Liver (tissue), 9 donors: ENCODE measurements around the gene SLC12A3. TPM values are rescaled to one million over a fixed set of nuclear protein-coding genes. Genes with fewer than 3 reads are reported as not detected.

Experiments
- DNase-seq: peaks from one replicate; pipeline ENCODE4 v3.0.0-alpha.2; 2017; ENCODE audit warnings: low spot score
- H3K27ac ChIP-seq, 2 donors: one replicate each; pipeline ENCODE4 v1.7.0; 2013; ENCODE audit warnings: inconsistent platforms in 2 of 2, low read length in 2 of 2, control low read depth in 1 of 2, low read depth in 1 of 2, mild to moderate bottlenecking in 1 of 2
- H3K27me3 ChIP-seq, 4 donors: one replicate each; pipeline versions ENCODE4 v1.6.1 to v1.7.0; 2013; ENCODE audit warnings: low read length in 3 of 4, inconsistent platforms in 1 of 4, mild to moderate bottlenecking in 1 of 4, moderate library complexity in 1 of 4; ENCODE audit not compliant: control insufficient read depth in 4 of 4, insufficient read depth in 4 of 4
- H3K36me3 ChIP-seq, 4 donors: one replicate each; pipeline versions ENCODE4 v1.6.1 to v1.7.0; 2013; ENCODE audit warnings: low read length in 3 of 4, mild to moderate bottlenecking in 3 of 4, low read depth in 1 of 4, moderate library complexity in 1 of 4; ENCODE audit not compliant: control insufficient read depth in 4 of 4, insufficient read depth in 3 of 4
- H3K4me1 ChIP-seq, 4 donors: one replicate each; pipeline versions ENCODE4 v1.6.1 to v1.7.0; 2013; ENCODE audit warnings: low read length in 3 of 4, mild to moderate bottlenecking in 3 of 4, moderate library complexity in 1 of 4; ENCODE audit not compliant: control insufficient read depth in 4 of 4, insufficient read depth in 4 of 4
- H3K4me3 ChIP-seq, 3 donors: one replicate each; pipeline versions ENCODE4 v1.6.1 to v1.7.0; 2013; ENCODE audit warnings: low read length in 3 of 3, control low read depth in 1 of 3, low read depth in 1 of 3, mild to moderate bottlenecking in 1 of 3
- H3K9ac ChIP-seq, 2 donors: one replicate each; pipeline ENCODE4 v1.7.0; 2013; ENCODE audit warnings: low read length in 2 of 2, mild to moderate bottlenecking in 2 of 2, moderate library complexity in 2 of 2, control low read depth in 1 of 2, low read depth in 1 of 2
- H3K9me3 ChIP-seq, 4 donors: one replicate each; pipeline versions ENCODE4 v1.6.1 to v1.7.0; 2013; ENCODE audit warnings: low read length in 3 of 4; ENCODE audit not compliant: control insufficient read depth in 4 of 4
- ATF3 ChIP-seq: IDR thresholded peaks from 2 replicates; pipeline ENCODE4 v1.6.1; 2016; ENCODE audit warnings: antibody characterized with exemption
- FOXA1 ChIP-seq: IDR thresholded peaks from 2 replicates; pipeline ENCODE4 v1.6.1; 2016; ENCODE audit warnings: antibody characterized with exemption
- FOXA2 ChIP-seq: IDR thresholded peaks from 2 replicates; pipeline ENCODE4 v1.6.1; 2016; ENCODE audit warnings: antibody characterized with exemption
- GABPA ChIP-seq, 2 donors: IDR thresholded peaks in 1 of 2; conservative IDR thresholded peaks in 1 of 2; 2 replicates each; pipeline ENCODE4 v1.6.1; 2016; ENCODE audit warnings: antibody characterized with exemption in 2 of 2, mild to moderate bottlenecking in 1 of 2, moderate library complexity in 1 of 2
- HNF4A ChIP-seq, 2 donors: conservative IDR thresholded peaks; 2 replicates each; pipeline ENCODE4 v1.6.1; 2016; ENCODE audit warnings: antibody characterized with exemption in 2 of 2, mild to moderate bottlenecking in 2 of 2
- JUND ChIP-seq, 2 donors: IDR thresholded peaks; 2 replicates each; pipeline ENCODE4 v1.6.1; 2016; ENCODE audit warnings: antibody characterized with exemption in 2 of 2
- RAD21 ChIP-seq, 2 donors: IDR thresholded peaks; 2 replicates each; pipeline ENCODE4 v1.6.1; 2016; ENCODE audit warnings: antibody characterized with exemption in 2 of 2, mild to moderate bottlenecking in 2 of 2
- RXRA ChIP-seq, 2 donors: IDR thresholded peaks; 2 replicates each; pipeline ENCODE4 v1.6.1; 2017 to 2018; ENCODE audit warnings: antibody characterized with exemption in 2 of 2, mild to moderate bottlenecking in 1 of 2
- SP1 ChIP-seq: IDR thresholded peaks from 2 replicates; pipeline ENCODE4 v1.6.1; 2018; ENCODE audit warnings: antibody characterized with exemption, mild to moderate bottlenecking
- TAF1 ChIP-seq: conservative IDR thresholded peaks from 2 replicates; pipeline ENCODE4 v1.6.1; 2016; ENCODE audit warnings: antibody characterized with exemption, mild to moderate bottlenecking
- YY1 ChIP-seq: IDR thresholded peaks from 2 replicates; pipeline ENCODE4 v1.6.1; 2016; ENCODE audit warnings: antibody characterized with exemption, mild to moderate bottlenecking
- WGBS: extraction: QIAGEN DNeasy Blood & Tissue Kit; methylation state at CpG from one replicate; pipeline ENCODE4 v1.1.7; 2013; 5-methylcytosine and 5-hydroxymethylcytosine counted together
- polyA plus RNA-seq, 2 donors: library from polyadenylated mRNA; stranded (reverse) in 1 of 2; unstranded in 1 of 2; fragments of 200-250 nt in 1 of 2; fragments of >200 nt in 1 of 2; fragmentation: Nextera tagmentation in 1 of 2; extraction: Ambion mirVana in 1 of 2; gene quantifications; one replicate each; pipeline versions ENCODE4 v1.2.1 to v1.2.3, GENCODE V29; 2013 to 2015
- total RNA-seq, 2 donors: library from RNA; depleted of rRNA; stranded (reverse); fragments of >200 nt; gene quantifications; one replicate each; pipeline ENCODE4 v1.2.3, GENCODE V29; 2014
- TF ChIP-seq, protein P1 (sequence below): IDR thresholded peaks from 2 replicates; pipeline ENCODE4 v1.6.1; 2016; ENCODE audit warnings: antibody characterized with exemption
- TF ChIP-seq, protein P2 (sequence below): IDR thresholded peaks from 2 replicates; pipeline ENCODE4 v1.6.1; 2016; ENCODE audit warnings: antibody characterized with exemption
- TF ChIP-seq, protein P3 (sequence below): fragments of 150-350 bp; IDR thresholded peaks from 2 replicates; pipeline ENCODE4 v1.5.1; 2017; ENCODE audit warnings: improper control_type of control experiment, low read depth, low read length; ENCODE audit not compliant: missing input control
- donor health status: healthy.
- donor health status: healthy.
- donor health status: healthy.
- donor health status: healthy.
- donor health status: healthy.

The SLC12A3 gene
- total and polyA plus RNA-seq, 4 donors: 0.09 TPM; not detected in 3

GRCh38 chr16:56878282-56878854 lies 13.4 kb downstream of the SLC12A3 start:
- Histone ChIP-seq H3K27ac (no peak overlapping the region), H3K4me3 (no peak overlapping the region), H3K27me3 (no peaks in the 10 kb centered on the region), H3K9ac (no peak overlapping the region), H3K4me1 (no peaks in the 10 kb centered on the region), H3K36me3 (no peaks in the 10 kb centered on the region), H3K9me3 (no peaks in the 10 kb centered on the region)
- TF ChIP-seq, protein P1, sequence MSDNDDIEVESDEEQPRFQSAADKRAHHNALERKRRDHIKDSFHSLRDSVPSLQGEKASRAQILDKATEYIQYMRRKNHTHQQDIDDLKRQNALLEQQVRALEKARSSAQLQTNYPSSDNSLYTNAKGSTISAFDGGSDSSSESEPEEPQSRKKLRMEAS: no peak
- TF ChIP-seq HNF4A (conservative IDR thresholded peaks at IDR 0.05): no peak
- TF ChIP-seq, protein P2, sequence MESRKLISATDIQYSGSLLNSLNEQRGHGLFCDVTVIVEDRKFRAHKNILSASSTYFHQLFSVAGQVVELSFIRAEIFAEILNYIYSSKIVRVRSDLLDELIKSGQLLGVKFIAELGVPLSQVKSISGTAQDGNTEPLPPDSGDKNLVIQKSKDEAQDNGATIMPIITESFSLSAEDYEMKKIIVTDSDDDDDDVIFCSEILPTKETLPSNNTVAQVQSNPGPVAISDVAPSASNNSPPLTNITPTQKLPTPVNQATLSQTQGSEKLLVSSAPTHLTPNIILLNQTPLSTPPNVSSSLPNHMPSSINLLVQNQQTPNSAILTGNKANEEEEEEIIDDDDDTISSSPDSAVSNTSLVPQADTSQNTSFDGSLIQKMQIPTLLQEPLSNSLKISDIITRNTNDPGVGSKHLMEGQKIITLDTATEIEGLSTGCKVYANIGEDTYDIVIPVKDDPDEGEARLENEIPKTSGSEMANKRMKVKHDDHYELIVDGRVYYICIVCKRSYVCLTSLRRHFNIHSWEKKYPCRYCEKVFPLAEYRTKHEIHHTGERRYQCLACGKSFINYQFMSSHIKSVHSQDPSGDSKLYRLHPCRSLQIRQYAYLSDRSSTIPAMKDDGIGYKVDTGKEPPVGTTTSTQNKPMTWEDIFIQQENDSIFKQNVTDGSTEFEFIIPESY: no peak
- no peak for TF ChIP-seq GABPA (IDR thresholded peaks at IDR 0.05 in 1 of 2, conservative IDR thresholded peaks at IDR 0.05 in 1 of 2)
- no peak for DNase-seq
- 92% methylated on average over 8 of the region's 8 CpGs for WGBS

GRCh38 chr16:56879276-56879675 lies 14.3 kb downstream of the SLC12A3 start:
- 94% methylated on average over 9 of the region's 9 CpGs for WGBS
- no peak for TF ChIP-seq RAD21 (IDR thresholded peaks at IDR 0.05)
- no peak for DNase-seq
- Histone ChIP-seq H3K9me3 (no peaks in the 10 kb centered on the region), H3K4me3 (no peak overlapping the region), H3K36me3 (no peaks in the 10 kb centered on the region), H3K4me1 (no peaks in the 10 kb centered on the region), H3K27me3 (no peaks in the 10 kb centered on the region), H3K9ac (no peak overlapping the region), H3K27ac (no peak overlapping the region)

DNA sequence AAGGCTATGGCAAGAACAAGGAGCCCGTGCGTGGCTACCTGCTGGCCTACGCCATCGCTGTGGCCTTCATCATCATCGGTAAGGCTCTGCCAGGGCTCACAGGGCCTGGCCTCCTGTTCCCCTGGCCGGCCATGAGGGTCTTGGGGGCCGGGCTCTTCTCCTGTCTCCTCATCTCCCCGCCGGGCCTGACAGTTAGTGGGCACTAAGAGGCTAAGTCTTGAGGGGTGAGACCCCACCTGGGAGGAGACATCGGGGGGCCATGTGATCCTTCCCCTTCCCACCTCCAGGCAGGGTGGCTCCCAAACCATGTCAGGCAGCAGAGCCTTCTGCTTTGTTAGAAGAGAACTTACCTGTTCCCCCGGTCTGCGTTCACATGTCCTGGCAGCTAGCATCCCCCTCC lies 15.2 kb downstream of the SLC12A3 start:
- no peaks in the 10 kb centered on the region for H3K4me1 ChIP-seq
- H3K27me3 ChIP-seq: no peaks in the 10 kb centered on the region
- H3K4me3 ChIP-seq: no peak overlapping the region
- TF ChIP-seq RAD21 (IDR thresholded peaks at IDR 0.05): no peak
- TF ChIP-seq, protein P3, sequence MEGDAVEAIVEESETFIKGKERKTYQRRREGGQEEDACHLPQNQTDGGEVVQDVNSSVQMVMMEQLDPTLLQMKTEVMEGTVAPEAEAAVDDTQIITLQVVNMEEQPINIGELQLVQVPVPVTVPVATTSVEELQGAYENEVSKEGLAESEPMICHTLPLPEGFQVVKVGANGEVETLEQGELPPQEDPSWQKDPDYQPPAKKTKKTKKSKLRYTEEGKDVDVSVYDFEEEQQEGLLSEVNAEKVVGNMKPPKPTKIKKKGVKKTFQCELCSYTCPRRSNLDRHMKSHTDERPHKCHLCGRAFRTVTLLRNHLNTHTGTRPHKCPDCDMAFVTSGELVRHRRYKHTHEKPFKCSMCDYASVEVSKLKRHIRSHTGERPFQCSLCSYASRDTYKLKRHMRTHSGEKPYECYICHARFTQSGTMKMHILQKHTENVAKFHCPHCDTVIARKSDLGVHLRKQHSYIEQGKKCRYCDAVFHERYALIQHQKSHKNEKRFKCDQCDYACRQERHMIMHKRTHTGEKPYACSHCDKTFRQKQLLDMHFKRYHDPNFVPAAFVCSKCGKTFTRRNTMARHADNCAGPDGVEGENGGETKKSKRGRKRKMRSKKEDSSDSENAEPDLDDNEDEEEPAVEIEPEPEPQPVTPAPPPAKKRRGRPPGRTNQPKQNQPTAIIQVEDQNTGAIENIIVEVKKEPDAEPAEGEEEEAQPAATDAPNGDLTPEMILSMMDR: no peak
- no peak for TF ChIP-seq JUND (IDR thresholded peaks at IDR 0.05)
- TF ChIP-seq RXRA (IDR thresholded peaks at IDR 0.05): no peak
- TF ChIP-seq GABPA (IDR thresholded peaks at IDR 0.05 in 1 of 2, conservative IDR thresholded peaks at IDR 0.05 in 1 of 2): no peak
- TF ChIP-seq, protein P1: no peak
- TF ChIP-seq FOXA1: no peak
- TF ChIP-seq SP1: no peak
- no peak for TF ChIP-seq TAF1
- TF ChIP-seq FOXA2: no peak
- TF ChIP-seq YY1: no peak
- TF ChIP-seq, protein P2: no peak
- TF ChIP-seq ATF3: no peak
- H3K9me3 ChIP-seq: no peaks in the 10 kb centered on the region
- WGBS: 94% methylated on average over 12 of the region's 12 CpGs
- no peaks in the 10 kb centered on the region for H3K36me3 ChIP-seq
- DNase-seq: no peak
- no peak overlapping the region for H3K9ac ChIP-seq
- no peak overlapping the region for H3K27ac ChIP-seq
